Gastrocnemius medialis (tissue), 4 donors: ENCODE measurements around the gene PPARA. TPM values are rescaled to one million over a fixed set of nuclear protein-coding genes. Genes with fewer than 3 reads are reported as not detected.

Source experiments
- ATAC-seq, 2 donors: fragments of 150-250 bp; one replicate each; pipeline ENCODE4 v1.9.1; 2016
- DNase-seq, 2 donors: peaks; one replicate each; pipeline ENCODE4 v3.0.0-alpha.2; 2019
- H3K27ac ChIP-seq, 4 donors: fragments of 200-600 bp; sonication (generic); 1 replicate in 1 of 4; 2 replicates in 3 of 4; pipeline ENCODE4 v1.5.1; 2016 to 2018; ENCODE audit warnings: mild to moderate bottlenecking in 2 of 4, moderate library complexity in 1 of 4
- H3K27me3 ChIP-seq, 3 donors: fragments of 200-600 bp; sonication (generic) in 2 of 3; 1 replicate in 1 of 3; 2 replicates in 2 of 3; pipeline versions ENCODE4 v1.5.1 to v1.6.0; 2016 to 2019; ENCODE audit warnings: mild to moderate bottlenecking in 1 of 3, moderate library complexity in 1 of 3
- H3K36me3 ChIP-seq, 2 donors: fragments of 200-600 bp; sonication (generic) in 1 of 2; one replicate each; pipeline ENCODE4 v1.5.1; 2017 to 2018
- H3K4me1 ChIP-seq, 2 donors: fragments of 200-600 bp; sonication (generic) in 1 of 2; one replicate each; pipeline ENCODE4 v1.5.1; 2016 to 2017; ENCODE audit warnings: mild to moderate bottlenecking in 2 of 2
- H3K4me3 ChIP-seq, 4 donors: fragments of 200-600 bp; sonication (generic) in 3 of 4; 1 replicate in 1 of 4; 2 replicates in 3 of 4; pipeline ENCODE4 v1.5.1; 2016 to 2019; ENCODE audit warnings: mild to moderate bottlenecking in 2 of 4
- H3K9me3 ChIP-seq, 3 donors: fragments of 200-600 bp; sonication (generic) in 2 of 3; 1 replicate in 1 of 3; 2 replicates in 2 of 3; pipeline ENCODE4 v1.5.1; 2016 to 2019
- POLR2A ChIP-seq, 2 donors: fragments of 450-650 bp; IDR thresholded peaks; one replicate each; pipeline ENCODE4 v1.6.1; 2017; ENCODE audit warnings: antibody characterized with exemption in 2 of 2, mild to moderate bottlenecking in 2 of 2, moderate library complexity in 2 of 2
- in situ Hi-C, 4 donors: fragments of 200-750 bp; cut with MboI; loops; one replicate each; pipeline versions ENCODE4 v1.15.0 to v1.8.0; 2017; ENCODE audit warnings: low sequenced_read_pairs in 4 of 4
- intact Hi-C: fragments of 100-400 bp; cut with DNase I; formaldehyde crosslinking; loops from one replicate; pipeline ENCODE4 v1.15.1; 2023; ENCODE audit warnings: low total_unique reads
- total RNA-seq, 4 donors: library from RNA; depleted of rRNA; stranded (reverse); fragments of >200 nt; gene quantifications; one replicate each; pipeline versions ENCODE4 v1.1.0 to v1.2.3, GENCODE V29; 2016
- TF ChIP-seq, protein P1 (sequence below), 5 experiments: fragments of 450-650 bp in 3 of 5; fragments of 200-600 bp in 2 of 5; sonication (generic) in 2 of 5; IDR thresholded peaks in 4 of 5; conservative IDR thresholded peaks in 1 of 5; 1 replicate in 4 of 5; 2 replicates in 1 of 5; pipeline ENCODE4 v1.5.1; 2016 to 2019; ENCODE audit warnings: antibody characterized with exemption in 5 of 5, mild to moderate bottlenecking in 3 of 5, moderate library complexity in 3 of 5

PPARA gene
- total RNA-seq, 4 donors from 2014 or later, result 29.6 to 74.8 (median 57.9) TPM

DNA sequence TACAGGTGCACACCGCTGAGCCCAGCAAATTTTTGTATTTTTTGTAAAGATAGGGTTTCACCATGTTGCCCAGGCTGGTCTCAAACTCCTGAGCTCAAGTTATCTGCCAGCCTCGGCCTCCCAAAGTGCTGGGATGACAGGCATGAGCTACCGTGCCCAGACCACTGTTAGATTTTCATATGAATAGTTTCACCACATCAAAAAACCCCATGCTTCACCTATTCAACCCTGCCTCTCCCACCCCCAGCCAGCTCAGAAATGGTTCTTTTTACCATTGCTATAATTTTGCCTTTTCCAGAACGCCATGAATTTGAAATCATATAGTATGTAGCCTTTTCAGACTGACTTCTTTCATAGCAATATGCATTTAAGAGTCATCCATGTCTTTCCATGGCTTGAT lies 61.9 kb downstream of the PPARA start:
- Histone ChIP-seq H3K4me1 (no peaks in the 10 kb centered on the region), H3K36me3 (peaks cover 0 to 30% of the 10 kb centered on the region in 2 donors), H3K27ac (no peak overlapping the region), H3K4me3 (no peak overlapping the region), H3K9me3 (peaks cover 0 to 3% (median 0%) of the 10 kb centered on the region in 3 donors), H3K27me3 (no peaks in the 10 kb centered on the region)
- no peak for DNase-seq
- intact Hi-C loops (no loop called here), in situ Hi-C loops (no loop called here)
- ATAC-seq, result no peak
- TF ChIP-seq, protein P1, sequence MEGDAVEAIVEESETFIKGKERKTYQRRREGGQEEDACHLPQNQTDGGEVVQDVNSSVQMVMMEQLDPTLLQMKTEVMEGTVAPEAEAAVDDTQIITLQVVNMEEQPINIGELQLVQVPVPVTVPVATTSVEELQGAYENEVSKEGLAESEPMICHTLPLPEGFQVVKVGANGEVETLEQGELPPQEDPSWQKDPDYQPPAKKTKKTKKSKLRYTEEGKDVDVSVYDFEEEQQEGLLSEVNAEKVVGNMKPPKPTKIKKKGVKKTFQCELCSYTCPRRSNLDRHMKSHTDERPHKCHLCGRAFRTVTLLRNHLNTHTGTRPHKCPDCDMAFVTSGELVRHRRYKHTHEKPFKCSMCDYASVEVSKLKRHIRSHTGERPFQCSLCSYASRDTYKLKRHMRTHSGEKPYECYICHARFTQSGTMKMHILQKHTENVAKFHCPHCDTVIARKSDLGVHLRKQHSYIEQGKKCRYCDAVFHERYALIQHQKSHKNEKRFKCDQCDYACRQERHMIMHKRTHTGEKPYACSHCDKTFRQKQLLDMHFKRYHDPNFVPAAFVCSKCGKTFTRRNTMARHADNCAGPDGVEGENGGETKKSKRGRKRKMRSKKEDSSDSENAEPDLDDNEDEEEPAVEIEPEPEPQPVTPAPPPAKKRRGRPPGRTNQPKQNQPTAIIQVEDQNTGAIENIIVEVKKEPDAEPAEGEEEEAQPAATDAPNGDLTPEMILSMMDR (IDR thresholded peaks at IDR 0.05 in 4 of 5, conservative IDR thresholded peaks at IDR 0.05 in 1 of 5), result no peak
- TF ChIP-seq POLR2A (IDR thresholded peaks at IDR 0.05), result no peak

DNA sequence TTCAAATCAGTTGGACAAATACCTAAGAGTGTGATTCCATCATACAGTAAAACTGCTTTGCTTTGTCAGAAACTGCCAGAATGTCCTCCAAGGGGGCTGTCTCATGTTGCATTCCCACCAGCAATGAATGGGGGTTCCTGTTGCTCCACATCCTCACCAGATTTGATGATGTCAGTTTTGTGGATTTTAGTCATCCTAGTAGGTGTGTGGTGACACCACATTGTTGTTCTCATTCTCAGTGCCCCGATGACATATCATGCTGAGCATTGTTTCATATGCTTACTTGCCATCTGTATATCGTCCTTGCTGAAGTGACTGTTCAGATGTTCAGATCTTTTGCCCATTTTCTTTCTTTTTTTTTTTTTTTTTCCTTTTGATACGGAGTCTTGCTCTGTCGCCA lies 62.7 kb downstream of the PPARA start:
- H3K27me3 ChIP-seq, result no peaks in the 10 kb centered on the region
- TF ChIP-seq POLR2A (IDR thresholded peaks at IDR 0.05), result no peak
- TF ChIP-seq, protein P1 (IDR thresholded peaks at IDR 0.05 in 4 of 5, conservative IDR thresholded peaks at IDR 0.05 in 1 of 5), result no peak
- H3K4me3 ChIP-seq, result no peak overlapping the region
- H3K9me3 ChIP-seq, result peaks cover 0 to 3% (median 0%) of the 10 kb centered on the region in 3 donors
- no peak for DNase-seq
- in situ Hi-C loops, result no loop called here
- no peak overlapping the region for H3K27ac ChIP-seq
- intact Hi-C loops, result no loop called here
- no peak for ATAC-seq
- peaks cover 0 to 31% of the 10 kb centered on the region in 2 donors for H3K36me3 ChIP-seq
- no peaks in the 10 kb centered on the region for H3K4me1 ChIP-seq

DNA sequence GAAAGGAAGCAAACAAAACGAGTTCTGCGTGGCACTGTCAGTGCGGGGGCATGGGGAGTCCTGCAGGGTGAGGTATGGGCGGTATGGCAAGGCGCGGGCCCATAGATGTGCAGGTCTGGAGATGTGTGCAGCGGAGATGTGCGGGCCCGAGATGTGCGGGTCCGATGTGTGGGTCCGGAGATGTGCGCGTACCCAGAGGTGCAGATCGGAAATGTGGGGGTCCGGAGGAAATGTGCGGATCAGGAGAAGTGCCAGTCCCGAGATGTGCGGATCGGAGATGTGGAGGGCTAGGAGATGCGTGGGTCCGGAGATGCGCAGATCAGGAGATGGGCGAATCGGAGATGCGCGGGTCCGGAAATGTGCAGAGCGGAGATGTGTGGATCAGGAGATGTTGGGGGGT lies 63.8 kb downstream of the PPARA start:
- peaks cover 0 to 3% (median 0%) of the 10 kb centered on the region in 3 donors for H3K9me3 ChIP-seq
- intact Hi-C loops (no loop called here), in situ Hi-C loops (no loop called here)
- H3K27ac ChIP-seq, result no peak overlapping the region
- H3K4me3 ChIP-seq, result no peak overlapping the region
- ATAC-seq (no peak), DNase-seq (no peak)
- H3K27me3 ChIP-seq, result no peaks in the 10 kb centered on the region
- H3K36me3 ChIP-seq, result peaks cover 0 to 38% of the 10 kb centered on the region in 2 donors
- TF ChIP-seq POLR2A (IDR thresholded peaks at IDR 0.05), result no peak
- TF ChIP-seq, protein P1 (IDR thresholded peaks at IDR 0.05 in 4 of 5, conservative IDR thresholded peaks at IDR 0.05 in 1 of 5), result no peak
- H3K4me1 ChIP-seq, result no peaks in the 10 kb centered on the region

DNA sequence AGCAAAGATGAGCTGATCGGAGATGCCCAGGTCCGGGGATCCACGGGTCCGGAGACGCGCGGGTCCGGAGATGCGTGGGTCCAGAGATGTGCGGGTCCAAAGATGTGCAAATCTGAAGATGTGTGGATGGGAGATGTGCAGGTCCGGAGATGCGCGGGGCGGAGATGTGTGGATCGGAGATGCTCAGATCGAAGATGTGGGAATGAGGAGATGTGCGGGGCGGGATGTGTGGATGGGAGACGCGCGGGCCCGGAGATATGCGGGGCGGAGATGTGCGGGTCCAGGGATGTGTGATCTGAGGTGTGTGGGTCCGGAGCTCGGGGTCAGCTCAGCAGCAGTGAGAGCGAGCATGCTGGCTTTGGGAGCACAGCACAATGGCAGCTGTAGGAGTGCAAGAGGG lies 64.3 kb downstream of the PPARA start:
- intact Hi-C loops, result no loop called here
- no peaks in the 10 kb centered on the region for H3K27me3 ChIP-seq
- TF ChIP-seq POLR2A (IDR thresholded peaks at IDR 0.05), result no peak
- TF ChIP-seq, protein P1 (IDR thresholded peaks at IDR 0.05 in 4 of 5, conservative IDR thresholded peaks at IDR 0.05 in 1 of 5), result no peak
- H3K4me1 ChIP-seq, result no peaks in the 10 kb centered on the region
- H3K4me3 ChIP-seq, result no peak overlapping the region
- no peak for DNase-seq
- H3K9me3 ChIP-seq, result no peaks in the 10 kb centered on the region
- ATAC-seq, result no peak
- peaks cover 0 to 40% of the 10 kb centered on the region in 2 donors for H3K36me3 ChIP-seq
- in situ Hi-C loops, result no loop called here
- no peak overlapping the region for H3K27ac ChIP-seq

DNA sequence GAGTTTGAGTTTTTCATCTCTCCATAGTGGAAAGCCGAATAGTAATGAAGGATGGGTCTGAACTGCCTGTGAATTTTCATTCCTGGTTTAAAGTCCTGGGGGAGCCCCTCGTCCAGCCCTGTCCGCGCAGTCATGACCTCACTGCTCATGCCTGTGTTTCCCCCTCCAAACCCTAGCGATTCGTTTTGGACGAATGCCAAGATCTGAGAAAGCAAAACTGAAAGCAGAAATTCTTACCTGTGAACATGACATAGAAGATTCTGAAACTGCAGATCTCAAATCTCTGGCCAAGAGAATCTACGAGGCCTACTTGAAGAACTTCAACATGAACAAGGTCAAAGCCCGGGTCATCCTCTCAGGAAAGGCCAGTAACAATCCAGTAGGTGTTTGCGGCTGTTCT lies 69.3 kb downstream of the PPARA start:
- ATAC-seq (no peak), DNase-seq (no peak)
- no peaks in the 10 kb centered on the region for H3K9me3 ChIP-seq
- in situ Hi-C loops (no loop called here), intact Hi-C loops (no loop called here)
- H3K4me1 ChIP-seq, result no peaks in the 10 kb centered on the region
- no peaks in the 10 kb centered on the region for H3K27me3 ChIP-seq
- no peak overlapping the region for H3K27ac ChIP-seq
- H3K36me3 ChIP-seq, result peaks cover 0 to 70% of the 10 kb centered on the region in 2 donors
- H3K4me3 ChIP-seq, result no peak overlapping the region
- TF ChIP-seq, protein P1 (IDR thresholded peaks at IDR 0.05 in 4 of 5, conservative IDR thresholded peaks at IDR 0.05 in 1 of 5), result no peak
- no peak for TF ChIP-seq POLR2A (IDR thresholded peaks at IDR 0.05)
